ENCODE results near the gene CELF2. TPM values are rescaled to one million over a fixed set of nuclear protein-coding genes. Genes with fewer than 3 reads are reported as not detected.

The CELF2 gene
- total RNA-seq, 1 donor from 2014 or later: 31.8 TPM

DNA sequence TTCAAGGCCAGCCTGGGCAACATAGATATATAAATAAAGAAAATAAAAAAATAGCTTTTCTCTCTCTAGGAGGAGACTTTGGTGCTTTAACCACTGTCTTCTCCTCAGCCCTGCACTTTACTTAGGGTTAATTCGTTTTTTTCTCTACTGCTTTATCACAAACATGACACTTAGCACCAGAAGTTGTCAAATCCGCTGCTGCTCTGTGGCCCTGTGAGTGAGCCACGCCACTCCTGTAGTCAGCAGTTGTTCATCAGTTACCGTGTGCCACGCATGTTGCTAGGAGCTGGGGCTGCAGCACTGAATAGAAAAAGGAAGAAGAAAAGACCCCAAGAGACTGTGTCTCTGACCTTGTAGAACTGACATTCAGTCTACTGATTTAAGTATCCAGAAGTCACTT, 232.6 kb downstream of the CELF2 start:
- H3K27ac ChIP-seq (ENCODE audit: low read depth, low read length): no peak overlapping the region
- H3K36me3 ChIP-seq (ENCODE audit: control insufficient read depth in 3 of 3, insufficient read depth in 3 of 3, low read length in 3 of 3): peaks cover 0 to 6% (median 6%) of the 10 kb centered on the region in 3 donors
- H3K27me3 ChIP-seq (ENCODE audit: control insufficient read depth in 3 of 3, insufficient read depth in 3 of 3, low read length in 3 of 3): no peaks in the 10 kb centered on the region
- H3K9ac ChIP-seq (ENCODE audit: low read depth in 1 of 3, low read length in 3 of 3): no peak overlapping the region
- H3K9me3 ChIP-seq (ENCODE audit: control insufficient read depth in 3 of 3, low read length in 3 of 3): no peaks in the 10 kb centered on the region
- no peak overlapping the region for H3K4me3 ChIP-seq (ENCODE audit: low read length in 3 of 3)
- H3K4me1 ChIP-seq (ENCODE audit: control insufficient read depth in 3 of 3, insufficient read depth in 3 of 3, low read length in 3 of 3): peaks cover 0 to 6% (median 6%) of the 10 kb centered on the region in 3 donors

DNA sequence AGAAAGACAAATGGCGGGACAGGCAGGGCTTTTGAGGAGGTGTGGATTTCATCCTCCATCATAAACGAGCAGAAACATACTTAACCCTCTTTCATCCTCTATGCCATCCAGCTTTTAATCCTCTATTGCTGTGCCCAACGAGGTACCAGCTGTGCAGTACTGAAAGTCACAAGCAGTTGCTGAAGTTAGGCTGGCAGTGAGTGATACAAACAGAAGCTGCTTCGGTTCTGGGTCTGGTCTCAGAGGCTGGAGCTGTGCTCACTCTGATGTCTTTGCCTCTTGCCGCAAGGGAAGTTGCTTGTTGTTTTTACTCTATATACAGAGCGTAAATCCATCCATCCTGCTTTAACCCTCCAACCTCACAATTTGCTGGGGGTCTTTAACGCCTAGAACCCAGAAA, 235.2 kb downstream of the CELF2 start:
- H3K36me3 ChIP-seq (ENCODE audit: control insufficient read depth in 3 of 3, insufficient read depth in 3 of 3, low read length in 3 of 3): peaks cover 2 to 10% (median 10%) of the 10 kb centered on the region in 3 donors
- peaks cover 2 to 10% (median 6%) of the 10 kb centered on the region in 3 donors for H3K4me1 ChIP-seq (ENCODE audit: control insufficient read depth in 3 of 3, insufficient read depth in 3 of 3, low read length in 3 of 3)
- H3K27me3 ChIP-seq (ENCODE audit: control insufficient read depth in 3 of 3, insufficient read depth in 3 of 3, low read length in 3 of 3): no peaks in the 10 kb centered on the region
- no peak overlapping the region for H3K27ac ChIP-seq (ENCODE audit: low read depth, low read length)
- no peaks in the 10 kb centered on the region for H3K9me3 ChIP-seq (ENCODE audit: control insufficient read depth in 3 of 3, low read length in 3 of 3)
- no peak overlapping the region for H3K9ac ChIP-seq (ENCODE audit: low read depth in 1 of 3, low read length in 3 of 3)
- H3K4me3 ChIP-seq (ENCODE audit: low read length in 3 of 3): no peak overlapping the region

DNA sequence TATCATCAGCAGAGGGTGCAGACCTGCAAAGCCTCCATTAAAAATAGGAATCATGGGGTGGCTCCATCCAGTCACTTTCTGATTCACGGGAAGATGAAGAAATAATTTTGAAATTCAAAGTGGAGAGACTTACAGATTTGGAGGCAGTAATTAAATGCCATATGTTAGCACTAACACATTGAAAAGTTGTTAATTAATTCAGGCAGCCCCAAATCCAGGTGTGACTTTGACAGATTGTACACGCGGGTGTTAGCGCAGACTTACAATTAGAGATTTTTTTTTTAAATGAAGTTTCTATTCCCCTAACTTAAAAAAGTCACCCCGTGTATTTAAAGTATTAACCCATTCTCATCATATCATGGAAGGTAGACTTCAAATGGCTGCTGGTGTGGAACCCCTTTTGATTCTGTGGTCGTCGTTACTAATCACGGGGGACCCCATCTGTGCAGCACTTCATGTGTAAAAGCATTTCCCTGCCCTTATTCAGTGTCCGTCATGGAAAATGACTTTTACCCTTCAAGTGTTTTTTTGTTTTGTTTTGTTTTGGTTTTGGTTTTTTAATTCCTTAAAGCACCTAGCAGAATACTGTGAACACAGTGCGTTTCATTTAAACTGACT, 235.8 kb downstream of the CELF2 start:
- Histone ChIP-seq H3K9me3 (ENCODE audit: control insufficient read depth in 3 of 3, low read length in 3 of 3) (no peaks in the 10 kb centered on the region), H3K4me1 (ENCODE audit: control insufficient read depth in 3 of 3, insufficient read depth in 3 of 3, low read length in 3 of 3) (peaks cover 2 to 10% (median 6%) of the 10 kb centered on the region in 3 donors), H3K27me3 (ENCODE audit: control insufficient read depth in 3 of 3, insufficient read depth in 3 of 3, low read length in 3 of 3) (no peaks in the 10 kb centered on the region), H3K27ac (ENCODE audit: low read depth, low read length) (no peak overlapping the region), H3K9ac (ENCODE audit: low read depth in 1 of 3, low read length in 3 of 3) (no peak overlapping the region), H3K4me3 (ENCODE audit: low read length in 3 of 3) (no peak overlapping the region), H3K36me3 (ENCODE audit: control insufficient read depth in 3 of 3, insufficient read depth in 3 of 3, low read length in 3 of 3) (peaks cover 3 to 16% (median 15%) of the 10 kb centered on the region in 3 donors)

DNA sequence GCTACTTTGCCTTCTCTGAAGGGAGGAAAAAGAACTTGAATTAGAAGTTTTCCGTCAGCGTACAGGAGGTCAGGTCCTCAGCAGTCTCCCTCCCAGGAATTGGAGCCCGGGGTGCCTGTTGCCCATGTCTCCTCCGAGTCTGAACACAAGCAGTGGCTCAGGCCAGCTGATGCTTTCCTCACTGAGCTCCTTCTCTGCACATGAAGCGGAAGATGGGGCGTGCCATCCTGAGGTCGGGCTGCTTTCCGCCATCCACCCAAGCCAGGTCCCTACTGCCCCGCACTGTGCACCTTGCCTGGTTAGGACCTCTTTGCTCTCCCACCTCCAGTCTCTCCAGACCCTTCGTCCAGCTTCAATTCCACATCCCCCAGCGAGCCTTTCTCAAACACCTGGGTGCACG, 237.5 kb downstream of the CELF2 start:
- Histone ChIP-seq H3K4me3 (ENCODE audit: low read length in 3 of 3) (no peak overlapping the region), H3K9ac (ENCODE audit: low read depth in 1 of 3, low read length in 3 of 3) (no peak overlapping the region), H3K4me1 (ENCODE audit: control insufficient read depth in 3 of 3, insufficient read depth in 3 of 3, low read length in 3 of 3) (peaks cover 2 to 8% (median 4%) of the 10 kb centered on the region in 3 donors), H3K27me3 (ENCODE audit: control insufficient read depth in 3 of 3, insufficient read depth in 3 of 3, low read length in 3 of 3) (no peaks in the 10 kb centered on the region), H3K27ac (ENCODE audit: low read depth, low read length) (no peak overlapping the region), H3K36me3 (ENCODE audit: control insufficient read depth in 3 of 3, insufficient read depth in 3 of 3, low read length in 3 of 3) (peaks cover 3 to 25% (median 15%) of the 10 kb centered on the region in 3 donors), H3K9me3 (ENCODE audit: control insufficient read depth in 3 of 3, low read length in 3 of 3) (no peaks in the 10 kb centered on the region)

DNA sequence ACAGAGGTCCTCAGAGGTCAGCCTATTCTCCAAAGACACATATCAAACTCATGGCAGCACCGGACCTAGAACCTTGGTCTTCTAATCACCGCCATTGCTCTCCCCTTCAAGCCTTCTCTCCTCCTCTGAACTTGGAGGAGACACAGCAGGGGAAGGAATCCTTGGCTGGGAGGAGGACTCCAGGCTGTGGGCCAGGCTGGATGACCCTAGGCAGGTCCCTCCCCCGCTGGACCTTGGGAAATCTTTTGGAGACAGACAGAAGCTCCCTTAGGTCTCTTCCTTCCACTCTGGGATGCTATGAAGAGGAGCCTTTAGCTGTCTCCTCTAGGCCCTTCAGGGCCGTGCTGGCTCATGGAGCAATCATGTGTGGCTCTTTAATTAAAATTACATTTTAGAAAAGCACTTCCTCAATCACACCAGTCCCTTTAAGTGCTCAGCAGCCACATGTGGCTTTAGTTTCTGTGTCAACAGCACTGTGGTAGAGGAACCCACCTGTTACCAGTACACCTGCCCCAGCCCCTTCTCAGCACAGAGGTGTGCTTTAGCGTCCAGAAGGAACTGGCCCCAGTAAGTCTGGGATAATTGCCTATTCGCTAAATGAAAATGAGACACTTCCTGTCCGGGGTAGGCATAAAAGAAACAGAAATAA, 238.2 kb downstream of the CELF2 start:
- Histone ChIP-seq H3K9me3 (ENCODE audit: control insufficient read depth in 3 of 3, low read length in 3 of 3) (no peaks in the 10 kb centered on the region), H3K27ac (ENCODE audit: low read depth, low read length) (no peak overlapping the region), H3K36me3 (ENCODE audit: control insufficient read depth in 3 of 3, insufficient read depth in 3 of 3, low read length in 3 of 3) (peaks cover 3 to 26% (median 15%) of the 10 kb centered on the region in 3 donors), H3K4me1 (ENCODE audit: control insufficient read depth in 3 of 3, insufficient read depth in 3 of 3, low read length in 3 of 3) (peaks cover 2 to 12% (median 4%) of the 10 kb centered on the region in 3 donors), H3K9ac (ENCODE audit: low read depth in 1 of 3, low read length in 3 of 3) (no peak overlapping the region), H3K4me3 (ENCODE audit: low read length in 3 of 3) (no peak overlapping the region), H3K27me3 (ENCODE audit: control insufficient read depth in 3 of 3, insufficient read depth in 3 of 3, low read length in 3 of 3) (no peaks in the 10 kb centered on the region)

DNA sequence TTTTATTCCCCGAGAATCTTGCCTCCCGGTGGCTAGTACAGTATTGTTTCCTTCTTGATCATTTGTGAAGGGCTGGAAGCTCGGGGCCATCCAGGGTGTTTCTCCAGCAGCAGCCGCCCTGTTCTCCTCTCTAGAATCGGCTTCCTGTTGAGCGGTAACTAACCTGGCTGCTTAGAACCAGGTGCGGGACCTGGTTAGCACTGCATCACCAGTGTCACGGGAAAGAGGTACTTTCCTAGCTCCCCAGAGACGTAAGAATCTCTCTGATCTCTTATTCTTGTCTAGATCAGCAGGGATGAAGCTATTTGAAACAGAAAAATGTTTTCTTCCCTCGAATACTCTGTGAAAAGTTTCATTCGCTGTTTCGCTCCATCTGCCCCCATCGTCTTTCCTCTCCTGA, 239.2 kb downstream of the CELF2 start:
- Histone ChIP-seq H3K9me3 (ENCODE audit: control insufficient read depth in 3 of 3, low read length in 3 of 3) (no peaks in the 10 kb centered on the region), H3K27ac (ENCODE audit: low read depth, low read length) (no peak overlapping the region), H3K4me3 (ENCODE audit: low read length in 3 of 3) (no peak overlapping the region), H3K36me3 (ENCODE audit: control insufficient read depth in 3 of 3, insufficient read depth in 3 of 3, low read length in 3 of 3) (peaks cover 3 to 31% (median 9%) of the 10 kb centered on the region in 3 donors), H3K27me3 (ENCODE audit: control insufficient read depth in 3 of 3, insufficient read depth in 3 of 3, low read length in 3 of 3) (no peaks in the 10 kb centered on the region), H3K9ac (ENCODE audit: low read depth in 1 of 3, low read length in 3 of 3) (no peak overlapping the region), H3K4me1 (ENCODE audit: control insufficient read depth in 3 of 3, insufficient read depth in 3 of 3, low read length in 3 of 3) (peaks cover 5 to 22% (median 10%) of the 10 kb centered on the region in 3 donors)

DNA sequence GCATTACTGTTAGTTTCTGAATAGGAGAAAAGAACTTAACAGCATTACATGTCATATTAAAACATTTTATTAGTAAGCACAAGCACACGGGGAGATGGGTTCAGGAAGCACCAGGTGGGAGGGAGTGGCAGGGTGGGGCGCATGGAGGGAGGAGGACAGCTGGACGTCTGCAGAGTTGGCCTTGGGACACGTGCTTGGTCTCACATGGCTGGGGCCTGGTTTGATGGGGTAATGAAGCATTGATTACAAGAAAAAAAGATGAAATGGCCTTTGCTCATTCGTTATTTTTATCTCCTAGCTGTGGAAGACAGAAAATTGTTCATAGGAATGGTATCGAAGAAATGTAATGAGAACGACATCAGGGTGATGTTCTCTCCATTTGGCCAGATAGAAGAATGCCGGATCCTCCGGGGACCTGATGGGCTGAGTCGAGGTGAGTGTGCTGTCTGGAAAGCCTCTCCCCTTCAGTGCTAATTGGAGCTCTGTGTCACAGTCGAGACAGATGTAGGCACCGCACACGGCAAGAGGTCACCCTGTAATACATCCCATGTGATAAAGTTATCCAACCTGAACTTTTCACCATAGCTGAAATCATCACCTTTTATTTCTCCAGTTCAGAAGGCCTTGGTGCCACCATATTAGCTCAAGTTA, 239.9 kb downstream of the CELF2 start:
- Histone ChIP-seq H3K27ac (ENCODE audit: low read depth, low read length) (no peak overlapping the region), H3K4me1 (ENCODE audit: control insufficient read depth in 3 of 3, insufficient read depth in 3 of 3, low read length in 3 of 3) (peaks cover 9 to 28% (median 15%) of the 10 kb centered on the region in 3 donors), H3K9ac (ENCODE audit: low read depth in 1 of 3, low read length in 3 of 3) (no peak overlapping the region), H3K27me3 (ENCODE audit: control insufficient read depth in 3 of 3, insufficient read depth in 3 of 3, low read length in 3 of 3) (no peaks in the 10 kb centered on the region), H3K9me3 (ENCODE audit: control insufficient read depth in 3 of 3, low read length in 3 of 3) (no peaks in the 10 kb centered on the region), H3K36me3 (ENCODE audit: control insufficient read depth in 3 of 3, insufficient read depth in 3 of 3, low read length in 3 of 3) (peaks cover 3 to 31% (median 9%) of the 10 kb centered on the region in 3 donors), H3K4me3 (ENCODE audit: low read length in 3 of 3) (no peak overlapping the region)

DNA sequence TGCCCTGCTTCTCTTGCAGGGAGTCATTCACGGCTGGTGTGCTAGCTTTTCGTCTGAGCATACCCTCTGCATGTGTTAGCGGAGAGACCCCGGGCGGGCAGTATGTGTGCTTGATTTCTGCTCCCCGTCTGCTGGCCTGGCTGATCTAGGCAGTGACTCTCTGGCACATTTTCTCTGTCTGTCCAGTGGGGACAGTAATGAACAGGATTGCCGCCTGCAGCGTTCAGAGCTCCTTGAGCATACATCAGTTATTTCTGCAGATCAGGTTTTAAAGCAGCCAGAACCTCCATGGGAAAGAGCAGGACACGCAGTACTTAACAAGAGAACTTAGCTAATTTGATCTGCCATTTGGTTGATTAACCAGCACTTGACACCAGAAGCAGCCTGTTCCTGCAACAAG, 242.5 kb downstream of the CELF2 start:
- peaks cover 9 to 28% (median 15%) of the 10 kb centered on the region in 3 donors for H3K4me1 ChIP-seq (ENCODE audit: control insufficient read depth in 3 of 3, insufficient read depth in 3 of 3, low read length in 3 of 3)
- no peaks in the 10 kb centered on the region for H3K27me3 ChIP-seq (ENCODE audit: control insufficient read depth in 3 of 3, insufficient read depth in 3 of 3, low read length in 3 of 3)
- H3K4me3 ChIP-seq (ENCODE audit: low read length in 3 of 3): no peak overlapping the region
- H3K9me3 ChIP-seq (ENCODE audit: control insufficient read depth in 3 of 3, low read length in 3 of 3): no peaks in the 10 kb centered on the region
- H3K27ac ChIP-seq (ENCODE audit: low read depth, low read length): no peak overlapping the region
- H3K36me3 ChIP-seq (ENCODE audit: control insufficient read depth in 3 of 3, insufficient read depth in 3 of 3, low read length in 3 of 3): peaks cover 3 to 31% (median 12%) of the 10 kb centered on the region in 3 donors
- no peak overlapping the region for H3K9ac ChIP-seq (ENCODE audit: low read depth in 1 of 3, low read length in 3 of 3)

DNA sequence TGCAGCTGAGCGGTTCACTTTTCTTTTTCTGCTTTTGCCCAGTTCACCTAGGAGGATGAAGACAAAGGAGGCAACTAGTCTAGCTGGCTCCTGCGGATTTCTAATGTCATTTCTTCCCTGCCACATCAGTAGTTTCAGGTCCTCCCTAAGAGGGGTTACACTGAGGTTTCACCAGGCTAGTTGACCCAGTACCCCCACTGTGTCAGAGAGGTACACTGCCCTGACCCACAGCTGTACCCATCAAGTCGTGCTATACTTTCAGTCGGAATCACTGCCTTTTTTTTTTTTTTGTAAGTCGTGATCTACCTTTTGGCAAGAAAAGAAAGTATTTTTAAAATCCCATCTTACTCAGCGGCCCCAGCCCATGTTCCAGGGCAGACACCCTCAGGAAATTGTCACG, 243.5 kb downstream of the CELF2 start:
- peak overlapping the region; percentile 43 for H3K27ac ChIP-seq (ENCODE audit: low read depth, low read length)
- peaks cover 3 to 31% (median 12%) of the 10 kb centered on the region in 3 donors for H3K36me3 ChIP-seq (ENCODE audit: control insufficient read depth in 3 of 3, insufficient read depth in 3 of 3, low read length in 3 of 3)
- no peak overlapping the region for H3K9ac ChIP-seq (ENCODE audit: low read depth in 1 of 3, low read length in 3 of 3)
- peaks cover 7 to 21% (median 10%) of the 10 kb centered on the region in 3 donors for H3K4me1 ChIP-seq (ENCODE audit: control insufficient read depth in 3 of 3, insufficient read depth in 3 of 3, low read length in 3 of 3)
- H3K27me3 ChIP-seq (ENCODE audit: control insufficient read depth in 3 of 3, insufficient read depth in 3 of 3, low read length in 3 of 3): no peaks in the 10 kb centered on the region
- no peaks in the 10 kb centered on the region for H3K9me3 ChIP-seq (ENCODE audit: control insufficient read depth in 3 of 3, low read length in 3 of 3)
- H3K4me3 ChIP-seq (ENCODE audit: low read length in 3 of 3): no peak overlapping the region
